Measurements from ENCODE around the gene IRGC.

The IRGC gene

GRCh38 chr19:43682824-43683661 is 32.8 kb upstream of the IRGC start:
- no peak for TF ChIP-seq ZNF384 (IDR thresholded peaks at IDR 0.05)
- no peak for TF ChIP-seq ELF4 (IDR thresholded peaks at IDR 0.05)
- no peak for TF ChIP-seq TARDBP (IDR thresholded peaks at IDR 0.05)
- TF ChIP-seq FOXK2 (IDR thresholded peaks at IDR 0.05), result no peak
- no peak for TF ChIP-seq HDGF (IDR thresholded peaks at IDR 0.05; ENCODE audit: borderline replicate concordance)
- TF ChIP-seq SP1 (IDR thresholded peaks at IDR 0.05), result no peak
- no peak for TF ChIP-seq BHLHE40 (IDR thresholded peaks at IDR 0.05; ENCODE audit: borderline replicate concordance)
- no peak for TF ChIP-seq L3MBTL2 (conservative IDR thresholded peaks at IDR 0.05)
- TF ChIP-seq PKNOX1 (IDR thresholded peaks at IDR 0.05), result no peak
- TF ChIP-seq FOXA1 (IDR thresholded peaks at IDR 0.05), result no peak
- no peak for TF ChIP-seq SUZ12 (IDR thresholded peaks at IDR 0.05)
- TF ChIP-seq ARNT (IDR thresholded peaks at IDR 0.05), result no peak
- TF ChIP-seq CTBP1 (IDR thresholded peaks at IDR 0.05; ENCODE audit: borderline replicate concordance), result no peak
- no peak for TF ChIP-seq LEF1 (IDR thresholded peaks at IDR 0.05; ENCODE audit: borderline replicate concordance)
- TF ChIP-seq FOXM1 (IDR thresholded peaks at IDR 0.05; ENCODE audit: borderline replicate concordance), result no peak
- no peak for TF ChIP-seq NFRKB (IDR thresholded peaks at IDR 0.05)
- no peak for DNase-seq (ENCODE audit: extremely low spot score)
- ChIA-PET CTCF (interaction anchor here (0.7 kb wide), 1 partner anchor 14 kb away, joined by 3 read pairs; no protein-coding TSS in a partner anchor), POLR2A (no interaction called here)

- DNase-seq (ENCODE audit: extremely low spot score), result no peak
- ChIA-PET POLR2A (no interaction called here), CTCF (no interaction called here)
- TF ChIP-seq BHLHE40 (IDR thresholded peaks at IDR 0.05; ENCODE audit: borderline replicate concordance), result no peak
- TF ChIP-seq PKNOX1 (IDR thresholded peaks at IDR 0.05), result no peak
- TF ChIP-seq TARDBP (IDR thresholded peaks at IDR 0.05), result no peak
- no peak for TF ChIP-seq SP1 (IDR thresholded peaks at IDR 0.05)
- no peak for TF ChIP-seq FOXM1 (IDR thresholded peaks at IDR 0.05; ENCODE audit: borderline replicate concordance)
Measured at GRCh38 chr19:43683905-43684304, 32.0 kb upstream of the IRGC start.

- DNase-seq (ENCODE audit: extremely low spot score), result no peak
- ChIA-PET POLR2A (no interaction called here), CTCF (no interaction called here)
- no peak for TF ChIP-seq NFRKB (IDR thresholded peaks at IDR 0.05)
- TF ChIP-seq SP1 (IDR thresholded peaks at IDR 0.05), result no peak
- TF ChIP-seq PKNOX1 (IDR thresholded peaks at IDR 0.05), result no peak
- no peak for TF ChIP-seq CTBP1 (IDR thresholded peaks at IDR 0.05; ENCODE audit: borderline replicate concordance)
- no peak for TF ChIP-seq TARDBP (IDR thresholded peaks at IDR 0.05)
- no peak for TF ChIP-seq SUZ12 (IDR thresholded peaks at IDR 0.05)
- no peak for TF ChIP-seq HDGF (IDR thresholded peaks at IDR 0.05; ENCODE audit: borderline replicate concordance)
- TF ChIP-seq ARNT (IDR thresholded peaks at IDR 0.05), result no peak
- no peak for TF ChIP-seq L3MBTL2 (conservative IDR thresholded peaks at IDR 0.05)
- TF ChIP-seq FOXA1 (IDR thresholded peaks at IDR 0.05), result no peak
- no peak for TF ChIP-seq BHLHE40 (IDR thresholded peaks at IDR 0.05; ENCODE audit: borderline replicate concordance)
- no peak for TF ChIP-seq ZNF384 (IDR thresholded peaks at IDR 0.05)
- no peak for TF ChIP-seq LEF1 (IDR thresholded peaks at IDR 0.05; ENCODE audit: borderline replicate concordance)
- TF ChIP-seq FOXK2 (IDR thresholded peaks at IDR 0.05), result no peak
- no peak for TF ChIP-seq ELF4 (IDR thresholded peaks at IDR 0.05)
- TF ChIP-seq FOXM1 (IDR thresholded peaks at IDR 0.05; ENCODE audit: borderline replicate concordance), result no peak
Measured at GRCh38 chr19:43684326-43684725, 31.6 kb upstream of the IRGC start.

GRCh38 chr19:43687660-43687997 is 28.2 kb upstream of the IRGC start:
- ChIA-PET POLR2A (no interaction called here), CTCF (interaction anchor here (1.3 kb wide), 1 partner anchor 19 kb away, joined by 3 read pairs; no protein-coding TSS in a partner anchor)
- DNase-seq (ENCODE audit: extremely low spot score), result no peak
- TF ChIP-seq SUZ12 (IDR thresholded peaks at IDR 0.05) (no peak), HDGF (IDR thresholded peaks at IDR 0.05; ENCODE audit: borderline replicate concordance) (no peak), TARDBP (IDR thresholded peaks at IDR 0.05) (no peak), SP1 (IDR thresholded peaks at IDR 0.05) (no peak), FOXM1 (IDR thresholded peaks at IDR 0.05; ENCODE audit: borderline replicate concordance) (no peak), BHLHE40 (IDR thresholded peaks at IDR 0.05; ENCODE audit: borderline replicate concordance) (no peak), CTBP1 (IDR thresholded peaks at IDR 0.05; ENCODE audit: borderline replicate concordance) (no peak), FOXK2 (IDR thresholded peaks at IDR 0.05) (no peak), ARNT (IDR thresholded peaks at IDR 0.05) (no peak), FOXA1 (IDR thresholded peaks at IDR 0.05) (no peak), LEF1 (IDR thresholded peaks at IDR 0.05; ENCODE audit: borderline replicate concordance) (no peak), ELF4 (IDR thresholded peaks at IDR 0.05) (no peak), ZNF384 (IDR thresholded peaks at IDR 0.05) (no peak), L3MBTL2 (conservative IDR thresholded peaks at IDR 0.05) (no peak), NFRKB (IDR thresholded peaks at IDR 0.05) (no peak), PKNOX1 (IDR thresholded peaks at IDR 0.05) (no peak)

GRCh38 chr19:43688059-43688701 is 27.7 kb upstream of the IRGC start:
- no peak for TF ChIP-seq CTBP1 (IDR thresholded peaks at IDR 0.05; ENCODE audit: borderline replicate concordance)
- no peak for TF ChIP-seq SUZ12 (IDR thresholded peaks at IDR 0.05)
- no peak for TF ChIP-seq TARDBP (IDR thresholded peaks at IDR 0.05)
- no peak for TF ChIP-seq L3MBTL2 (conservative IDR thresholded peaks at IDR 0.05)
- TF ChIP-seq FOXK2 (IDR thresholded peaks at IDR 0.05), result no peak
- no peak for TF ChIP-seq ZNF384 (IDR thresholded peaks at IDR 0.05)
- no peak for TF ChIP-seq BHLHE40 (IDR thresholded peaks at IDR 0.05; ENCODE audit: borderline replicate concordance)
- TF ChIP-seq NFRKB (IDR thresholded peaks at IDR 0.05), result no peak
- TF ChIP-seq ARNT (IDR thresholded peaks at IDR 0.05), result no peak
- no peak for TF ChIP-seq PKNOX1 (IDR thresholded peaks at IDR 0.05)
- no peak for TF ChIP-seq SP1 (IDR thresholded peaks at IDR 0.05)
- TF ChIP-seq LEF1 (IDR thresholded peaks at IDR 0.05; ENCODE audit: borderline replicate concordance), result no peak
- no peak for TF ChIP-seq FOXA1 (IDR thresholded peaks at IDR 0.05)
- no peak for TF ChIP-seq FOXM1 (IDR thresholded peaks at IDR 0.05; ENCODE audit: borderline replicate concordance)
- no peak for TF ChIP-seq ELF4 (IDR thresholded peaks at IDR 0.05)
- no peak for TF ChIP-seq HDGF (IDR thresholded peaks at IDR 0.05; ENCODE audit: borderline replicate concordance)
- DNase-seq (ENCODE audit: extremely low spot score), result no peak
- ChIA-PET CTCF (interaction anchor here (1.3 kb wide), 1 partner anchor 20 kb away, joined by 3 read pairs; no protein-coding TSS in a partner anchor), POLR2A (no interaction called here)
